VCaP (cell line): ENCODE data around the gene HOXD8.

Experiments used
- H3K27ac ChIP-seq: fragments of 450-650 bp; 2 replicates; pipeline ENCODE4 v1.5.1; 2017
- TF ChIP-seq, protein P1 (sequence below): fragments of 450-650 bp; conservative IDR thresholded peaks from 2 replicates; pipeline ENCODE4 v1.5.1; 2017; ENCODE audit warnings: mild to moderate bottlenecking, moderate library complexity

Gene HOXD8

DNA sequence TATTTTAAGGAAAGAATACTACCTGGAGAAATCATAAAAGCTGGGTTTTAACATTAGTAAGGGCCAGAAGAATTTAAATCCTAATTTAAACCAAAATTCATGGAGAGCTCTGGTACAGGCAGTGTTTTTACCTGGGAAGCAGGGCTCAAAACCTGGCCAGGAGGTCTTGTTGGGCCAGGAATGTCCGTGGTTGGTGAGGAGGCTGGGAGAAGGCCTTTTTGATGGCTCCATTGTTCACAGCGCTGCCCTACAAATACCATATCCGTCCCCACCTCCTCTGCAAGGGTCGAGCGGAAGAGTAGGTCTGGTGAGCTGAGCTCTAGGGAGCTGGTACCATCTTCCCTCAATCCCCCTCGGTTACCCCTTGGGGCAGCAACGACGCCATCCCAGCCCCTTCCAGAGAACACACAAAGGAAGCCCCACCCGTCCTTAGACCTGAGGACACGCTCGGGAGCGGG is 48.1 kb downstream of the HOXD8 start:
- TF ChIP-seq, protein P1, sequence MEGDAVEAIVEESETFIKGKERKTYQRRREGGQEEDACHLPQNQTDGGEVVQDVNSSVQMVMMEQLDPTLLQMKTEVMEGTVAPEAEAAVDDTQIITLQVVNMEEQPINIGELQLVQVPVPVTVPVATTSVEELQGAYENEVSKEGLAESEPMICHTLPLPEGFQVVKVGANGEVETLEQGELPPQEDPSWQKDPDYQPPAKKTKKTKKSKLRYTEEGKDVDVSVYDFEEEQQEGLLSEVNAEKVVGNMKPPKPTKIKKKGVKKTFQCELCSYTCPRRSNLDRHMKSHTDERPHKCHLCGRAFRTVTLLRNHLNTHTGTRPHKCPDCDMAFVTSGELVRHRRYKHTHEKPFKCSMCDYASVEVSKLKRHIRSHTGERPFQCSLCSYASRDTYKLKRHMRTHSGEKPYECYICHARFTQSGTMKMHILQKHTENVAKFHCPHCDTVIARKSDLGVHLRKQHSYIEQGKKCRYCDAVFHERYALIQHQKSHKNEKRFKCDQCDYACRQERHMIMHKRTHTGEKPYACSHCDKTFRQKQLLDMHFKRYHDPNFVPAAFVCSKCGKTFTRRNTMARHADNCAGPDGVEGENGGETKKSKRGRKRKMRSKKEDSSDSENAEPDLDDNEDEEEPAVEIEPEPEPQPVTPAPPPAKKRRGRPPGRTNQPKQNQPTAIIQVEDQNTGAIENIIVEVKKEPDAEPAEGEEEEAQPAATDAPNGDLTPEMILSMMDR = no peak
- peak overlapping the region; percentile 54 for H3K27ac ChIP-seq

- peak overlapping the region; percentile 54 for H3K27ac ChIP-seq
- TF ChIP-seq, protein P1 = no peak
Observed at GRCh38 chr2:176178038-176178756, 48.7 kb downstream of the HOXD8 start.

DNA sequence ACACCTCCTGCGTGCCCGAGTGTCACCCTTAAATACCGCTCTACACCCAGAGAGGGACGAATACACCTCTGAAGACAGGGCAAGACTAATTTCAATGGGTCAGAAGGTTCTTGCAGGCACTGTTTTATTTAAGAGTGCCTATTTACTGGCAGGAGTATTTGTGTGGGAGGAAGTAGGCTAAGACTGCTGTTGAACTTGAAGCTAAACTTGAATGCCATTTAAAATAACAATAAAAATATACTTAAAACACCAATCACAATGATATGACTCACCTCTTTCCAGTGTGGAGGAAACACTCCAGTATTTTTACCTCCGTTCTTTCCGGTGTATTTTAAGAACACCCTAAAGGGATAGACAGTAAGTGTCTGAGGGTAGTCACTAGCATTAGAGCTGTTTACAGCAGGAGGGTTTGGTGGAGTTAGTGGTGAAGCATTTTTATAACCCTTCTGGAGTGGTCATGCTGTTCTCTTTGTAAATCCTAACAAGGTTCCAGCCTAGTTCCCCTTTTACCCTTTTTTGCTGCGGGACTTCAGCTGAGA is 49.3 kb downstream of the HOXD8 start:
- TF ChIP-seq, protein P1 = no peak
- H3K27ac ChIP-seq = no peak overlapping the region

- H3K27ac ChIP-seq = no peak overlapping the region
- TF ChIP-seq, protein P1 = no peak
Observed at GRCh38 chr2:176181551-176181950, 52.0 kb downstream of the HOXD8 start.
